ENCODE results near the gene MARCO. TPM values are rescaled to one million over a fixed set of nuclear protein-coding genes. Genes with fewer than 3 reads are reported as not detected.

The MARCO gene
- total and polyA plus RNA-seq, 4 donors = 0.54 to 29.2 (median 11.6) TPM

DNA sequence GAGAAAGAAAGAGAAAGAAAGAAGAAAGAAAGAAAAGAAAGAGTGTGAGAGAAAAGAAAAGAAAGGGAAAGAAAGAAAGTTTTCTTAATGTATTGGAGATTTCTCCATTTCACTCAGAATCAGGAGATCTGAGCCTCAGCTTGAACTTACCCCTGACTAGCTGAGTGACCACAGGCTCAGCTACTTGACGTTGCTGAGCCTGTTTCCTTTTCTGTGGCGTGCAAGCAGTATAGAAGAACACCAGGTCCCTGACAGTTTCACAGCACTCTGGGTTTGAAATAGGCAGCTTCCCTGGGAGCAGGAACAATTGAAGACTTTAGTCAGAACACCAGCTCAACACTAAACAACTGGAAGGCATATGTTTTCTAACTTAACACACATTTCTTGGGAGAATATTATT, 44.7 kb downstream of the MARCO start:
- WGBS, 2 donors = 14 to 16% methylated on average over 2 of the region's 2 CpGs
- Histone ChIP-seq H3K36me3 (ENCODE audit: control insufficient read depth in 1 of 2, insufficient read depth in 2 of 2, low read length in 1 of 2) (no peaks in the 10 kb centered on the region), H3K27ac (ENCODE audit: low read depth in 1 of 2, low read length in 2 of 2) (no peak overlapping the region), H3K9me3 (ENCODE audit: control insufficient read depth, low read length) (no peaks in the 10 kb centered on the region), H3K27me3 (ENCODE audit: control insufficient read depth in 1 of 2, insufficient read depth in 2 of 2, low read length in 1 of 2) (no peaks in the 10 kb centered on the region), H3K4me1 (ENCODE audit: control insufficient read depth in 1 of 2, insufficient read depth in 2 of 2, low read length in 2 of 2) (no peaks in the 10 kb centered on the region), H3K4me3 (ENCODE audit: low read length in 2 of 2) (no peak overlapping the region)
- DNase-seq (no peak), ATAC-seq (ENCODE audit: low FRiP score) (no peak)
- intact Hi-C loops (cut with DNase I) = no loop called here

DNA sequence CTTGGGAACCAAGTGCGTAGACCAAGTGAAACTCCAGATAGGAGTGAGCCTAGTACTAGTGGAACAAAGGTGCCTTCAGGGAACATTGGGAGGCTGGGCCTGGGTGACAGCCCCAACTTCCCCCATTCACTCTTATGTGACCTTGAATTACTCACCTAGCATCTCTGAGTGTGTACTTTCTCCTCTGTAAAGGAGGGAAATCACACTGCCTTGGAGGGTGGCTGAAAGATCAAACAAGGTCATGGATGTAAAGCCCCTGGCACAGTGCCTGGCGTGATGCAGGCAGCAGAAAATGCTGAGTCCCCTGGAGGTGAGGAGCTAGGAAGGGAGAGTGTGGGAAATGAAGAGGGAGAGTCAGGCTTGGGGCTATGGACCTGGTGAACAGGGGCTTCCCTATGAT, 45.9 kb downstream of the MARCO start:
- no peaks in the 10 kb centered on the region for H3K36me3 ChIP-seq (ENCODE audit: control insufficient read depth in 1 of 2, insufficient read depth in 2 of 2, low read length in 1 of 2)
- intact Hi-C loops (cut with DNase I) = no loop called here
- no peak overlapping the region for H3K27ac ChIP-seq (ENCODE audit: low read depth in 1 of 2, low read length in 2 of 2)
- no peaks in the 10 kb centered on the region for H3K27me3 ChIP-seq (ENCODE audit: control insufficient read depth in 1 of 2, insufficient read depth in 2 of 2, low read length in 1 of 2)
- H3K4me3 ChIP-seq (ENCODE audit: low read length in 2 of 2) = no peak overlapping the region
- 75 to 87% methylated on average over 2 of the region's 2 CpGs for WGBS, 2 donors
- DNase-seq (no peak), ATAC-seq (ENCODE audit: low FRiP score) (no peak)
- H3K9me3 ChIP-seq (ENCODE audit: control insufficient read depth, low read length) = no peaks in the 10 kb centered on the region
- no peaks in the 10 kb centered on the region for H3K4me1 ChIP-seq (ENCODE audit: control insufficient read depth in 1 of 2, insufficient read depth in 2 of 2, low read length in 2 of 2)

DNA sequence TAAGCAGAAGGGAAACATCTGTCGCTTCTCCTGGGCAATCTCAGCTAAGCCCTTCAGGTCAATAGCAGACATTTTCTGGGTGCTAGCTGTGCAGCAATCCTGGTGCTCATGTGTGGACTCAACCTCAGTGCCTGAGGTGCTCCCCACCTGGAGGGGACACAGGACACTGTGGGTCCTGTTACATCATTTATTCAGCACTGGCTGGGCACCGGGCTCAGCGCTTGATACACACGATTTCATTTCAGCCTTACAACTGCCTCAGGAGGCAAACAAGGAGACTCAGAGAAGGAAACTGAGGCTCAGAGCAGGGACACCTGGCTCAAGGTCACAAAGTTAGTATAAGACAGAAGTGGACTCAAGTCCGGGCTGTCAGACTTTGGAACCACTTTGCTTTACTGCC, 46.7 kb downstream of the MARCO start:
- H3K36me3 ChIP-seq (ENCODE audit: control insufficient read depth in 1 of 2, insufficient read depth in 2 of 2, low read length in 1 of 2) = no peaks in the 10 kb centered on the region
- intact Hi-C loops (cut with DNase I) = no loop called here
- 91 to 92% methylated on average over 5 of the region's 5 CpGs for WGBS, 2 donors
- ATAC-seq (ENCODE audit: low FRiP score) = no peak
- DNase-seq = no peak
- H3K27ac ChIP-seq (ENCODE audit: low read depth in 1 of 2, low read length in 2 of 2) = no peak overlapping the region
- no peaks in the 10 kb centered on the region for H3K27me3 ChIP-seq (ENCODE audit: control insufficient read depth in 1 of 2, insufficient read depth in 2 of 2, low read length in 1 of 2)
- H3K9me3 ChIP-seq (ENCODE audit: control insufficient read depth, low read length) = no peaks in the 10 kb centered on the region
- no peak overlapping the region for H3K4me3 ChIP-seq (ENCODE audit: low read length in 2 of 2)
- no peaks in the 10 kb centered on the region for H3K4me1 ChIP-seq (ENCODE audit: control insufficient read depth in 1 of 2, insufficient read depth in 2 of 2, low read length in 2 of 2)

DNA sequence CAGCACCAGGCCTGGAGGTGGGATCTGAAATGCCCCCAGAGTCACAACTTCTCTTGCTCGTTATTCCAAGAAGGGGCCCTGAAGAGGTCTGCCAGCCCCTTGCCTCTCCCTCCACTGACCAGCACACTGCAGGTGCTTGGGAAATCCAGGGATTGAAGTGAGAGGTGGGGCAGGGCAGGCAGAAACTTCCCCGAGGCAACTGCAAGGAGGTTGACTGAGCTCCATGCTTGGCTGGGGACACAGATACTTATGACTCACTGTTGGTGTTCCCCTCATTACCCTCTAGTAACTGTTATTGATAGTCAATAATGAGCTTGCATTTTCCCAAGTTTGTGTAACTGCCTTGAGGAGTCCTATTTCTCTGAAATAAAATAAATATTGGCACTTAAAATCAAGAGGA, 47.5 kb downstream of the MARCO start:
- no peak overlapping the region for H3K4me3 ChIP-seq (ENCODE audit: low read length in 2 of 2)
- H3K4me1 ChIP-seq (ENCODE audit: control insufficient read depth in 1 of 2, insufficient read depth in 2 of 2, low read length in 2 of 2) = no peaks in the 10 kb centered on the region
- DNase-seq (no peak), ATAC-seq (ENCODE audit: low FRiP score) (no peak)
- no peak overlapping the region for H3K27ac ChIP-seq (ENCODE audit: low read depth in 1 of 2, low read length in 2 of 2)
- 31 to 33% methylated on average over 2 of the region's 2 CpGs for WGBS, 2 donors
- no peaks in the 10 kb centered on the region for H3K9me3 ChIP-seq (ENCODE audit: control insufficient read depth, low read length)
- intact Hi-C loops (cut with DNase I) = no loop called here
- no peaks in the 10 kb centered on the region for H3K36me3 ChIP-seq (ENCODE audit: control insufficient read depth in 1 of 2, insufficient read depth in 2 of 2, low read length in 1 of 2)
- H3K27me3 ChIP-seq (ENCODE audit: control insufficient read depth in 1 of 2, insufficient read depth in 2 of 2, low read length in 1 of 2) = no peaks in the 10 kb centered on the region

DNA sequence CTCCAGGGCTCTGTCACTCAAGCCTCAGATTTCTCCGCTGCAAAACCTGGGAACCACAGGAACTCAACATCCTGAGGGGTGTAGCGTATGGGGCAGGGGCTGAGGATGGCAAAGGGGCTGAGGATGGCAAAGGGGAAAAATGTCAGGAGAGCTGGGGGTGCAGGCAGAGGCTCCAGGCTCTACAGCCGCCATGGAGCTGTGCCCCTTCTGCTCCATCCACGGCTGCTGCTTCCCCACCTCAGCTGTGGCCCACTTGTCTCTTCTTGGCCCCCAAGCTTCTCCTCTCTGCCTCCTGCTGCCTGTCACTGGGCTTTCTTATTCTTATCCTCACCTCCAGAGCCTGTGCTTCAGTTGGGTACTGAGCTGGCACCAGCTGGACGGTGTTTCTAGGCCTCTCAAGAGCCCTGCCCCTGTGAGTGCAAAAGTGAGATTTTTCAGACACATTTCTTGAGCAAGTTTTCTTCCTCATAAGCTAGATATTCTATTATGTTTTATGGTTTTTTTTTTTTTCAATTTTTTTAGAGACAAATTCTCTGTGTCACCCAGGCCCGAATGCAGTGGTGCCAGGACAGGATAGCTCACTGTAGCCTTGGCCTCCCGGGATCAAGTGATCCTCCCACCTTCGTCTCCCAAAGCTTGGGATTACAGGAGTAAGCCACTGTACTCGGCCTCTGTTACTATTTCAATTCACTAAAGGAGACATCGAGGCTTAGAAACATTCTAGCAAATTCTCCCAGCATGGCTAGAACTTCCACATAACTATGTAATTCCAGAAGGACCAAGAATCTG, 49.0 kb downstream of the MARCO start:
- ATAC-seq (ENCODE audit: low FRiP score) (no peak), DNase-seq (no peak)
- 71 to 72% methylated on average over 10 of the region's 10 CpGs for WGBS, 2 donors
- Histone ChIP-seq H3K4me1 (ENCODE audit: control insufficient read depth in 1 of 2, insufficient read depth in 2 of 2, low read length in 2 of 2) (no peaks in the 10 kb centered on the region), H3K9me3 (ENCODE audit: control insufficient read depth, low read length) (no peaks in the 10 kb centered on the region), H3K27ac (ENCODE audit: low read depth in 1 of 2, low read length in 2 of 2) (no peak overlapping the region), H3K4me3 (ENCODE audit: low read length in 2 of 2) (no peak overlapping the region), H3K36me3 (ENCODE audit: control insufficient read depth in 1 of 2, insufficient read depth in 2 of 2, low read length in 1 of 2) (no peaks in the 10 kb centered on the region), H3K27me3 (ENCODE audit: control insufficient read depth in 1 of 2, insufficient read depth in 2 of 2, low read length in 1 of 2) (no peaks in the 10 kb centered on the region)
- intact Hi-C loops (cut with DNase I) = no loop called here

DNA sequence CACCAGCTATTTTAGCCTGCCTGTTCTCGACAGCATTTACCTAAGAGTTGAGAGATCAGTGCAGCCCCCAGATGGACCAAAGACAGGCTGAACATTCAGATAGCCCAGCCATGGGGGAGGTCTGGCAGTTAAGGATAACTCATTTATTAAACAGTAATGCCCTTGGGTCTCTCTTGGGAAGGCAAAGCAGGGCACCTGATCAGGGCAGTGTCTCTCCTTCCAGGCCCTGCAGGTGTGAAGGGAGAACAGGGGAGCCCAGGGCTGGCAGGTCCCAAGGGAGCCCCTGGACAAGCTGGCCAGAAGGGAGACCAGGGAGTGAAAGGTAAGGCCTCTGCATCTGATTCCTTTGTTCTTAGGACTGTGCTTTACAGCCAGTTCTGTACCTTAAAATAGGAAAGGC, 49.6 kb downstream of the MARCO start:
- 50 to 66% methylated on average over 1 of the region's 1 CpG for WGBS, 2 donors
- no peak for DNase-seq
- H3K36me3 ChIP-seq (ENCODE audit: control insufficient read depth in 1 of 2, insufficient read depth in 2 of 2, low read length in 1 of 2) = no peaks in the 10 kb centered on the region
- no peak overlapping the region for H3K4me3 ChIP-seq (ENCODE audit: low read length in 2 of 2)
- no peaks in the 10 kb centered on the region for H3K4me1 ChIP-seq (ENCODE audit: control insufficient read depth in 1 of 2, insufficient read depth in 2 of 2, low read length in 2 of 2)
- H3K9me3 ChIP-seq (ENCODE audit: control insufficient read depth, low read length) = no peaks in the 10 kb centered on the region
- intact Hi-C loops (cut with DNase I) = no loop called here
- H3K27ac ChIP-seq (ENCODE audit: low read depth in 1 of 2, low read length in 2 of 2) = no peak overlapping the region
- no peaks in the 10 kb centered on the region for H3K27me3 ChIP-seq (ENCODE audit: control insufficient read depth in 1 of 2, insufficient read depth in 2 of 2, low read length in 1 of 2)
- ATAC-seq (ENCODE audit: low FRiP score) = no peak

DNA sequence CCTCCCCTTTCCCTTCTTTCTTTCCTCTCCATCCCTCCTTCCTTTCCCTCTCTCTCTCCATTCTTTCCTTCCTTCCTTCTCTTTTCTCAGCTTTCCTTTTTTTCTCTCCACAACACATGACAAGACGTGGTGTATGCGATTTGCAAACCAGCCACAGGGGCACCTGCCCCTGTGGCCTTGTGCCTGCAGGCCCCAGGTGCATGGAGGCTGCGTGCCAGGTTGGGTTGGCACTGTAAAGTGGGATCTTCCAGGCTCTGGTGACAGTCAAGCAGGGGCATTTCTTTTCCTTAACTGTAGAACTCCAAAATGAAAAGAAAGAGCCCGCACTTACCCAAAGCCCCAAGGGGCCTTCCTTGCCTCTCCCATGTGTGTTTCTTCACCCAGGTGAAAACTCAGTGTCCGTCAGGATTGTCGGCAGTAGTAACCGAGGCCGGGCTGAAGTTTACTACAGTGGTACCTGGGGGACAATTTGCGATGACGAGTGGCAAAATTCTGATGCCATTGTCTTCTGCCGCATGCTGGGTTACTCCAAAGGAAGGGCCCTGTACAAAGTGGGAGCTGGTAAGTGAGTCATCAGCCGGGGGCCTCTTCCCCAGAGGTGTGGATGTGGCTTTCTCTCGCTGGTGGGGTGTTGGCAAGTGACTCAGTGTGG, 50.9 kb downstream of the MARCO start:
- H3K36me3 ChIP-seq (ENCODE audit: control insufficient read depth in 1 of 2, insufficient read depth in 2 of 2, low read length in 1 of 2) = no peaks in the 10 kb centered on the region
- no peak overlapping the region for H3K27ac ChIP-seq (ENCODE audit: low read depth in 1 of 2, low read length in 2 of 2)
- H3K27me3 ChIP-seq (ENCODE audit: control insufficient read depth in 1 of 2, insufficient read depth in 2 of 2, low read length in 1 of 2) = no peaks in the 10 kb centered on the region
- DNase-seq (no peak), ATAC-seq (ENCODE audit: low FRiP score) (no peak)
- H3K4me3 ChIP-seq (ENCODE audit: low read length in 2 of 2) = no peak overlapping the region
- 76 to 83% methylated on average over 13 of the region's 13 CpGs for WGBS, 2 donors
- H3K4me1 ChIP-seq (ENCODE audit: control insufficient read depth in 1 of 2, insufficient read depth in 2 of 2, low read length in 2 of 2) = no peaks in the 10 kb centered on the region
- intact Hi-C loops (cut with DNase I) = no loop called here
- H3K9me3 ChIP-seq (ENCODE audit: control insufficient read depth, low read length) = no peaks in the 10 kb centered on the region

DNA sequence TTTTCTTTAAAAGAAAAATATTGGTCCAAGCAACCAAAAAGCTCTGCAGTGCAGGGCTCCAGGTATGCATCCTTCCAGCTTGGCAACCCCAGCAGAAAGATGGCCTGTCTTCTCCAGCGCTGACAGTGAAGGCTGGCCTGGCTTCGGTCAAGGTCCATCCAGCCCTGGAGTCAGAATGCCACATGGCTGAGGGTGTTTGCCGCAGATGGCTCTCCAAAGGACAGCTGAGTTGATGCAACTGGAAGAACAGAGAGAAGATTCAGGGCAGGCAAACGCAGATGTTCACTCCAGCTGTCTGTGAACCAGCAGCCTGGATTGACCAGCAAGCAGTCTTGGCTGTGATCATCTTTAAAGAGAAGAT, 51.4 kb downstream of the MARCO start:
- no peak for ATAC-seq (ENCODE audit: low FRiP score)
- intact Hi-C loops (cut with DNase I) = no loop called here
- H3K27me3 ChIP-seq (ENCODE audit: control insufficient read depth in 1 of 2, insufficient read depth in 2 of 2, low read length in 1 of 2) = no peaks in the 10 kb centered on the region
- H3K36me3 ChIP-seq (ENCODE audit: control insufficient read depth in 1 of 2, insufficient read depth in 2 of 2, low read length in 1 of 2) = no peaks in the 10 kb centered on the region
- H3K4me1 ChIP-seq (ENCODE audit: control insufficient read depth in 1 of 2, insufficient read depth in 2 of 2, low read length in 2 of 2) = no peaks in the 10 kb centered on the region
- WGBS, 2 donors = 77 to 88% methylated on average over 4 of the region's 4 CpGs
- no peak for DNase-seq
- no peaks in the 10 kb centered on the region for H3K9me3 ChIP-seq (ENCODE audit: control insufficient read depth, low read length)
- H3K27ac ChIP-seq (ENCODE audit: low read depth in 1 of 2, low read length in 2 of 2) = no peak overlapping the region
- H3K4me3 ChIP-seq (ENCODE audit: low read length in 2 of 2) = no peak overlapping the region

DNA sequence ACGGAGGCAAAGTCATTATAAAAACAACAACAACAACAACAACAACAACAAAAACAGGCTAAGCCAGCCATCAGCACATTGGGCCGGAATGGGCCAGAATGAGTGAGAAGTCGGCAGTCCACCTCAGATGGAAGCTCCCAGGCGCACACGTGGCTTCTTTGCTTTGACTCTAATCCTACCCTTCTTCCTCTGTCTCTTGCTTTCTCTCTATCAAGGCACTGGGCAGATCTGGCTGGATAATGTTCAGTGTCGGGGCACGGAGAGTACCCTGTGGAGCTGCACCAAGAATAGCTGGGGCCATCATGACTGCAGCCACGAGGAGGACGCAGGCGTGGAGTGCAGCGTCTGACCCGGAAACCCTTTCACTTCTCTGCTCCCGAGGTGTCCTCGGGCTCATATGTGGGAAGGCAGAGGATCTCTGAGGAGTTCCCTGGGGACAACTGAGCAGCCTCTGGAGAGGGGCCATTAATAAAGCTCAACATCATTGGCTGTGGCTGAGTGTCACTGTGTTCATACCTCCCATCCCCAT, 52.2 kb downstream of the MARCO start:
- Histone ChIP-seq H3K27ac (ENCODE audit: low read depth in 1 of 2, low read length in 2 of 2) (no peak overlapping the region), H3K9me3 (ENCODE audit: control insufficient read depth, low read length) (no peaks in the 10 kb centered on the region), H3K4me1 (ENCODE audit: control insufficient read depth in 1 of 2, insufficient read depth in 2 of 2, low read length in 2 of 2) (no peaks in the 10 kb centered on the region), H3K4me3 (ENCODE audit: low read length in 2 of 2) (no peak overlapping the region), H3K27me3 (ENCODE audit: control insufficient read depth in 1 of 2, insufficient read depth in 2 of 2, low read length in 1 of 2) (no peaks in the 10 kb centered on the region), H3K36me3 (ENCODE audit: control insufficient read depth in 1 of 2, insufficient read depth in 2 of 2, low read length in 1 of 2) (no peaks in the 10 kb centered on the region)
- DNase-seq = no peak
- 81 to 85% methylated on average over 14 of the region's 14 CpGs for WGBS, 2 donors
- ATAC-seq (ENCODE audit: low FRiP score) = no peak
- intact Hi-C loops (cut with DNase I) = no loop called here

Measured in aorta (tissue), 5 donors.